Tracheal epithelial cell (primary cell): Measurements from ENCODE around the gene CRIP3. TPM values are rescaled to one million over a fixed set of nuclear protein-coding genes. Genes with fewer than 3 reads are reported as not detected.

Experiments used
- total RNA-seq: library from RNA; depleted of rRNA; stranded (reverse); fragments of >200 nt; gene quantifications from 2 replicates; pipeline ENCODE4 v1.2.1, GENCODE V29; 2014

CRIP3 gene
- total RNA-seq, result not detected in 2 replicates

GRCh38 chr6:43308101-43308989 is at the start of gene CRIP3:
Gene CRIP3 (minus strand): TSS chr6:43308826. CDS start chr6:43308792, 34 bp downstream.

GRCh38 chr6:43297644-43298564 is 10.7 kb downstream of the CRIP3 start, which contains the start of gene SLC22A7:
Gene SLC22A7 (plus strand): TSS chr6:43298260. CDS start chr6:43298359, 99 bp downstream.

Other genes with a start within 250 kb of the CRIP3 start
- 13.5 and 19.6 TPM in 2 replicates for gene MRPL2, start 249.4 kb downstream of the CRIP3 start, total RNA-seq
- 10.6 and 11.7 TPM in 2 replicates for gene KLC4, start 249.2 kb downstream of the CRIP3 start, total RNA-seq
- 63.7 and 121 TPM in 2 replicates for gene PTK7, start 232.5 kb downstream of the CRIP3 start, total RNA-seq
- gene SRF, start 137.6 kb downstream of the CRIP3 start, total RNA-seq, result 12.4 and 13.7 TPM in 2 replicates
- 29.9 and 38.6 TPM in 2 replicates for gene CUL9, start 126.6 kb downstream of the CRIP3 start, total RNA-seq
- 43.7 and 64.1 TPM in 2 replicates for gene DNPH1, start 79.3 kb downstream of the CRIP3 start, total RNA-seq
- not detected in 2 replicates for gene TTBK1, start 65.3 kb downstream of the CRIP3 start, total RNA-seq
- gene SLC22A7, start 10.6 kb downstream of the CRIP3 start, total RNA-seq, result not detected in 2 replicates
- 3.0 and 3.1 TPM in 2 replicates for gene ZNF318, start 60.8 kb upstream of the CRIP3 start, total RNA-seq
- gene ABCC10, start 118.7 kb upstream of the CRIP3 start, total RNA-seq, result 11.3 and 15.6 TPM in 2 replicates
- gene DLK2, start 146.7 kb upstream of the CRIP3 start, total RNA-seq, result 3.1 and 5.3 TPM in 2 replicates
- gene TJAP1, start 168.7 kb upstream of the CRIP3 start, total RNA-seq, result 4.6 and 4.9 TPM in 2 replicates
- gene LRRC73, start 201.5 kb upstream of the CRIP3 start, total RNA-seq, result under 0.01 and 0.24 TPM in 2 replicates
- gene YIPF3, start 208.1 kb upstream of the CRIP3 start, total RNA-seq, result 40.9 and 52.3 TPM in 2 replicates
- gene POLR1C, start 208.3 kb upstream of the CRIP3 start, total RNA-seq, result 31.6 and 33.5 TPM in 2 replicates